Measurements from ENCODE around the gene STX18.
"Not testable (repeated sequence)": the region's sequence is repeated elsewhere in the genome, so short reads cannot be mapped to it uniquely, and the experiment has no call there.

The STX18 gene

GRCh38 chr4:4477796-4478195, 64.1 kb downstream of the STX18 start:
- in situ Hi-C loops (cut with MboI; ENCODE audit: low pct_unique_long_range_greater_than_20kb, low sequenced_read_pairs, unreplicated experiment): no loop called here
- TF ChIP-seq, protein P1, sequence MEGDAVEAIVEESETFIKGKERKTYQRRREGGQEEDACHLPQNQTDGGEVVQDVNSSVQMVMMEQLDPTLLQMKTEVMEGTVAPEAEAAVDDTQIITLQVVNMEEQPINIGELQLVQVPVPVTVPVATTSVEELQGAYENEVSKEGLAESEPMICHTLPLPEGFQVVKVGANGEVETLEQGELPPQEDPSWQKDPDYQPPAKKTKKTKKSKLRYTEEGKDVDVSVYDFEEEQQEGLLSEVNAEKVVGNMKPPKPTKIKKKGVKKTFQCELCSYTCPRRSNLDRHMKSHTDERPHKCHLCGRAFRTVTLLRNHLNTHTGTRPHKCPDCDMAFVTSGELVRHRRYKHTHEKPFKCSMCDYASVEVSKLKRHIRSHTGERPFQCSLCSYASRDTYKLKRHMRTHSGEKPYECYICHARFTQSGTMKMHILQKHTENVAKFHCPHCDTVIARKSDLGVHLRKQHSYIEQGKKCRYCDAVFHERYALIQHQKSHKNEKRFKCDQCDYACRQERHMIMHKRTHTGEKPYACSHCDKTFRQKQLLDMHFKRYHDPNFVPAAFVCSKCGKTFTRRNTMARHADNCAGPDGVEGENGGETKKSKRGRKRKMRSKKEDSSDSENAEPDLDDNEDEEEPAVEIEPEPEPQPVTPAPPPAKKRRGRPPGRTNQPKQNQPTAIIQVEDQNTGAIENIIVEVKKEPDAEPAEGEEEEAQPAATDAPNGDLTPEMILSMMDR (IDR thresholded peaks at IDR 0.05; ENCODE audit: extremely low read depth, insufficient read depth, missing control alignments): no peak
- DNase-seq (ENCODE audit: low spot score): no peak

DNA sequence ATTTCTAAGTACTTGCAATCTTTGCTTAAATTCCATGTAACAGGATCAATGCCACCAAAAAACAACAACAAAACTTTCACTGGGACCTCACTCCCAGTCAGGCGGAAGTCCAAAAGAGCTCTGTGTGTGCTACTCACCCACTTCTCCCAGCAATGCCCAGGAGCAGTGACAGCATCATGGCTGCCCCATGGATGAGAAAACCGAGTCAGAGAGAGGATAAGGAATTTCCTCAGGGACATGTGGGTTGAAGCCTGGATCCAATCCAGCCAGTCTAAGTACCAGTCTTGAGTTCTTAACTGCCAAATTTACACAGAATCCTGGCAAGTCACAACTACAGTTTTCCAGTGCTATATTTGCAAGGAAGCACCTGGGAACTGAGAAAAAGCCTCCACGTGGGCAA, 64.5 kb downstream of the STX18 start:
- TF ChIP-seq, protein P1 (IDR thresholded peaks at IDR 0.05; ENCODE audit: extremely low read depth, insufficient read depth, missing control alignments): no peak
- no peak for DNase-seq (ENCODE audit: low spot score)
- in situ Hi-C loops (cut with MboI; ENCODE audit: low pct_unique_long_range_greater_than_20kb, low sequenced_read_pairs, unreplicated experiment): no loop called here

DNA sequence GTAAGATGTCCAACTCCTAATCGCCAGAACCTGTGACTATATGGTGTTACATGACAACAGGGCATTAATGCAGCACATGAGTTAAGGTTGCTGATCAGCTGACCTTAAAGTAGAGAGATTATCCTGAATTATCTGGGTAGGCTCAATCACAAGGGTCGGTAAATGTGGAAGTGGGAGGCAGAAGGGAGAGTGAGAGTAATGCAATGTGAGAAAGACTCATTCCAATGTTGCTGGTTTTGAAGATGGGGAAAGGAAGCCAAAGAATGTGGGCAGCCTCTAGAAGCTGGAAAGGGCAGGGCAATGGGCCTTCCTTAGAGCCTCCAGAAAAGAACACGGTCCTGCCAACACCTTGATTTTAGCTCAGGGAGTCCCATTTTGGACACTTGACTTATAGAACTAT, 67.4 kb downstream of the STX18 start:
- TF ChIP-seq, protein P1 (IDR thresholded peaks at IDR 0.05; ENCODE audit: extremely low read depth, insufficient read depth, missing control alignments): no peak
- DNase-seq (ENCODE audit: low spot score): no peak
- in situ Hi-C loops (cut with MboI; ENCODE audit: low pct_unique_long_range_greater_than_20kb, low sequenced_read_pairs, unreplicated experiment): no loop called here

- TF ChIP-seq, protein P1 (IDR thresholded peaks at IDR 0.05; ENCODE audit: extremely low read depth, insufficient read depth, missing control alignments): no peak
- in situ Hi-C loops (cut with MboI; ENCODE audit: low pct_unique_long_range_greater_than_20kb, low sequenced_read_pairs, unreplicated experiment): no loop called here
- no peak for DNase-seq (ENCODE audit: low spot score)
Observed at GRCh38 chr4:4472344-4472958, 69.4 kb downstream of the STX18 start.

DNA sequence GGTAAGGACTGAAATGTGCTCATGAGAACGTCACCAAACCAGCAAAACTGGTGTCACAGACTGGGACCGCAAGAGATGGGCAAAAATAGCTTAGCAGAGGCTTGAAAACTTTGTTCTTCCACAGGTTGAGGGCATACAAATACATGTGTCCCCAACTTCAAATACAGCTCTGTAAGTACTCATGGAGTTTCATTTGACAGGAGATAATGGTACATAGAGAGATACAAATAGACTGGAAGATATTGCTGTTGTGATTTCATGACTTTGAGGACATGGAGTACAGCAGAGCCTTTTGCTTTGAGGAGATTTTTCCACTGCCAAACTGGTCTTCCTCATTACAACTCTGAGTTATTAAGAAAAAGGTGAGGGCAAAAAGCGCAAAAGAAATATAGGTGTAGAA, 70.7 kb downstream of the STX18 start:
- DNase-seq (ENCODE audit: low spot score): no peak
- TF ChIP-seq, protein P1 (IDR thresholded peaks at IDR 0.05; ENCODE audit: extremely low read depth, insufficient read depth, missing control alignments): no peak
- in situ Hi-C loops (cut with MboI; ENCODE audit: low pct_unique_long_range_greater_than_20kb, low sequenced_read_pairs, unreplicated experiment): no loop called here

DNA sequence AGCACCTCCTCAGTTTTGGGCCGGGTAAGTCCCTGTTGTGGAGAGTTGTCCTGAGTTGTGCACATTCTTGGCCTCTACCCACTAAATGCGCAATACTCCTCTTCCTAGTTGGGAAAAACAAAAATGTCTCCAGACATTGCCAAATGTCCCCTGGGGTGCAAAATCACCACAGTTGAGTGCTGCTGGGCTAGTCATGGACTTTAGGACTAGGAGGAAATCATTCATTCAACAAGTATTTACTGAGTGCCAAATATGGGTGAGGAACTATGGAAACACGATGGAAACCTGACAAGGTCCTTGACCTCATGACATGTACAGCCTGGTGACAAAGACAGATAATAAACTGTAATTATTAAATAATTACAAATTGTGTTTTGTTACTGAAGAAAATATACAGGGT, 71.6 kb downstream of the STX18 start:
- no peak for DNase-seq (ENCODE audit: low spot score)
- TF ChIP-seq, protein P1 (IDR thresholded peaks at IDR 0.05; ENCODE audit: extremely low read depth, insufficient read depth, missing control alignments): no peak
- in situ Hi-C loops (cut with MboI; ENCODE audit: low pct_unique_long_range_greater_than_20kb, low sequenced_read_pairs, unreplicated experiment): no loop called here

DNA sequence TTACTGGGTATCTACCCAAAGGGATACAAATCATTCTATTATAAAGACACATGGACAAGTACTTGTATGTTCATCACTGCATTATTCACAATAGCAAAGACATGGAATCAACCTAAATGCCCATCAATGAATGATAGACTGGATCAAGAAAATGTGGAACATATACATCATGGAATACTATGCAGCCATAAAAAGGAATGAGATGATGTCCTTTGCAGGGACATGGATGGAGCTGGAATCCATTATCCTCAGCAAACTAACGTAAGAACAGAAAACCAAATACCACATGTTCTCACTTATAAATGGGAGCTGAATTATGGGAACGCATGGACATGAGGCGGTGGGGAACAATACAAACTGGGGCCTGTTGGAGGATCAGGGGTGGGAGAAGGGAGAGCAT, 76.6 kb downstream of the STX18 start:
- in situ Hi-C loops (cut with MboI; ENCODE audit: low pct_unique_long_range_greater_than_20kb, low sequenced_read_pairs, unreplicated experiment): not testable (repeated sequence)

More for the DNA sequence above, 76.6 kb downstream of the STX18 start:
- DNase-seq (ENCODE audit: low spot score): not testable (repeated sequence)

All from GM13977 (cell line).